Activated CD4-positive, alpha-beta T cell treated with anti-CD3 and anti-CD28 coated beads for 48 hours (primary cell): Measurements from ENCODE around the gene OR2T10.
"Not testable (repeated sequence)": the region's sequence is repeated elsewhere in the genome, so short reads cannot be mapped to it uniquely, and the experiment has no call there.

Experiments
- DNase-seq: peaks from one replicate; pipeline ENCODE4 v3.0.0-alpha.2; 2020

Gene OR2T10

GRCh38 chr1:248592655-248593054 lies 4.8 kb downstream of the OR2T10 start:
- DNase-seq = no peak

GRCh38 chr1:248590055-248590454 lies 7.4 kb downstream of the OR2T10 start:
- DNase-seq = no peak

GRCh38 chr1:248589334-248589733 lies 8.2 kb downstream of the OR2T10 start:
- no peak for DNase-seq

- no peak for DNase-seq
Observed at GRCh38 chr1:248585266-248585665, 12.2 kb downstream of the OR2T10 start.

- no peak for DNase-seq
Observed at GRCh38 chr1:248576260-248576980, 21.1 kb downstream of the OR2T10 start.

GRCh38 chr1:248574657-248575056 lies 22.8 kb downstream of the OR2T10 start, which contains the start of gene OR2T34:
TSS of gene OR2T34 (minus strand) at chr1:248574757. CDS start at chr1:248574757, 0 bp downstream.
- DNase-seq = not testable (repeated sequence)

- not testable (repeated sequence) for DNase-seq
Observed at GRCh38 chr1:248573856-248574255, 23.6 kb downstream of the OR2T10 start.

GRCh38 chr1:248572049-248572448 lies 25.5 kb downstream of the OR2T10 start:
- not testable (repeated sequence) for DNase-seq

- not testable (repeated sequence) for DNase-seq
Observed at GRCh38 chr1:248570811-248571210, 26.7 kb downstream of the OR2T10 start.

- not testable (repeated sequence) for DNase-seq
Observed at GRCh38 chr1:248569049-248569448, 28.5 kb downstream of the OR2T10 start.

- DNase-seq = not testable (repeated sequence)
Observed at GRCh38 chr1:248565530-248566373, 31.7 kb downstream of the OR2T10 start.

- DNase-seq = not testable (repeated sequence)
Observed at GRCh38 chr1:248562672-248563071, 34.8 kb downstream of the OR2T10 start, which contains the start of gene OR2T29. TSS of gene OR2T29 (minus strand) at chr1:248562772. CDS start at chr1:248559491, 3,281 bp downstream.

- DNase-seq = not testable (repeated sequence)
Observed at GRCh38 chr1:248551027-248551426, 46.5 kb downstream of the OR2T10 start.

GRCh38 chr1:248547383-248547782 lies 50.1 kb downstream of the OR2T10 start:
- DNase-seq = not testable (repeated sequence)
